Fibroblast of skin of back (primary cell): ENCODE data around the gene ADCY5.

Experiments used
- DNase-seq: peaks from one replicate; pipeline ENCODE4 v3.0.0-alpha.2; 2013

ADCY5 gene

DNA sequence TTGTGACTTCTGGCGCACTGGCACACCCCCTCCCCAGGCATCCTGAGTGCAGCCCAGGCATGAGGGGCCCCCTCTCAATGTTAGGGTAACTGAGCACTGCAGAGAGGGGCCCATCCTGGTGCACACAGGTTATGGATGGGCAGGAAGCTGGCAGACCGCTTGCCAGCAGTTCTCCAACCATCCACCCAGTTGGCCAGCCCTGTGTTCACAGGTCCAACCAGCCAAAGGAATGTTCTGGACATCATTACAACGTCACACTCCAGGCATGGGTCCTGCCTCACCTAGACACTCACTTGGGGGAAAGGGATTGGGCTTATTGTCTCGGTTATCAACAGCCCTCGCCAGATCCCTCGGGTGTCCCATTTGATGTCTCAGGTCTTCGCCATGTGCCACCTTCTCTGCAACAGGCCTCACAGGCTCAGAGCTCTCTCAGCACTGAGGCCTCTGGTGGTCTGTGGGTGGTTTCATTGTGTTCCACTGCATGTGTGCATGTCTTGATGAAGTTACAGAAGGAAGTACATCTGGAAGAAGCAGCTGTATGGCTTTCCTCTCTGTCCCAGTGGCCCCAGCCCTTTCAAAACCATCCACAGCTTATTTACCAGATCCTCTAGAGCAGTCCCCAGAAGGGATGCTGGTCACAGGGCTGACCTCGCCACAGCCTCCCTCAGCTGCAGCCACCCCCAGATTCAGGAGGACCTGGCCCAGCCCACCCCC, 23.7 kb downstream of the ADCY5 start:
- no peak for DNase-seq

DNA sequence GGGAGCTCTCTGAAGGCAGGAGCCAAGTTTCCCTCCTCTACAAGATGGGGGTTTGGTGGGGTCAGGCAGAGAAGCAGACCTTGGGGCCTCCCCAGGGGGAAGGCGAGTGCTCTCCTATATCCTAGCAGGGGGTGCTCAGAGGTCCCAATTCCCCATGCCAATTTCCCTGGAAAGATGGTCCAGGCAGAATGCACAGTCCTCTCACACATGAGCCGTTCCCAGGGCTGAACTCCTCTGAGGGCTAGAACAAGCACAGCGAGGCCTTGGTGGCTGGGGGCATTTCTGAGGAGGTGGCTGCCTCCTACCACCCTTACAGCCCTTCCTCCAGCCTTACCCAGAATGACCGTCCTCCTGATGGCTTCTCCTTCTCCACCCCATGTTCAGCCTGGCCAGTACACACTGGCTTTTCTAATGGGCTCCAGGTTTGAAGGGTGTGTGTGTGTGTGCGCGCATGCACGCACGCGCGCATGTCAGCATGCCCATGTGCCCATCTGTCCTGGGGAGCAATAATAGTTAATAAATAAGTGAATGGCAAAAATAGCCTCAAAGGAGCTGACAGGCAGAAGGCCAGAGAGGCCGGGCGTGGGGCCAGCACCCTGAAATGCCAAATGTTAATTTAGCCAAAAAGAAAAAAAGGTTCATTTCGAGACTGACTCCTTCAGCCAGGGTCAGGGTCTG, 24.4 kb downstream of the ADCY5 start:
- DNase-seq, result no peak

DNA sequence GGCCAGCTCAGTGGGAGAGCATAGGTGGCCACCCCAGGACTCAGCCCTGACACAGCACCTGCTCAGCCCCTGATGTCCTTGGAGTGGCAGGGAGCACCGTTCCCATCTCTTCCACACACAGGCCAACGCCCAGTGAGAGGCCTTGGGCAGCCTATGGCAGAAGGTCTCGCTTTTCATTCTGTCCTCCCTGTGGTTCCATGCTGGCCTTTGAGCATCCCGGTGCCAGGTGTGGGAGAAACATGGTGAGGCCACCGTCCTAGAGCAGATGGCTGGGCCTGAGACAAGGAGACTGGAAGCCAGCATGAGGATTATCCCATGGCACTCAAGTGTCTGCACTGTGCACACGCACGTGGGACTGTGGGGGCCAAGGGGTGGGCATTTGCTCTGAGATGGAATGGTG, 25.1 kb downstream of the ADCY5 start:
- DNase-seq, result no peak

DNA sequence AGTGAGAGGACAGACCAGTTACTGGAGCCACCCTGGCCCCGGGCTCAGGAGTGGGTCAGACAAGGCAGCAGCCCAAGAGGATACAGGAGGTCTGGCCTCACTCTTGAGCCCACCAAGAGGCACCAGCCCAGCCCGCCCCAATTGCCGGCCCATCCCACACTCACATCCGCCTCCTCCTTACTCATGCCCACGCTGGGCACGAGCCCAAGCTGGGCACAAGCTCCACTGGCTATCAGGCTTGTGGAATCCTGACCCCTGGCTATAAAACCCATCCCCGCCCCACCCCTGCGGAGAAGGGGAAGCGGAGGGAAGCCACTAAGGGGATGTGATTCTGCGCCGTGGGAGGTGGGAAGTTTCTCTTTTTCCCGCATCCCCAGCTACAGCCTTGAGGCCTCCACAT, 25.9 kb downstream of the ADCY5 start:
- no peak for DNase-seq

DNA sequence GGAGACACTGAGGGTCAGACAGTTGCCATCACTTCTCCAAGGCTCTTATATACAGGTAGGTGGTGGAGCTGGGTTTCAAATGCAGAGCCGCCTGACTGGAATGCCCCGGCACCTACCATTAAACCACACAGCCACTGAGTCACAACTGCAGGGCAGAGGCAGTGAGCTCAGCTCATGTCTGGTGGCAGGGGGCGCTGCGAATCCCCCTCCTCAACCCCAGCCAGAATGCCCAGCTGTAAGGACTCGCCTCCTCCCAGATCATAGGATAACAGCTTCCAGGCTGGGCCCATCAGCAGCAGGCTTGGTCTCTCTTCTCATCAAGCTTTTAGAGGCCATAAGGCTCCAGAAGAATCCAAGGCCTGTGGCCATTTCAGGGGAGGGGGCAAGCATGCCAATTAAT, 26.4 kb downstream of the ADCY5 start:
- no peak for DNase-seq

DNA sequence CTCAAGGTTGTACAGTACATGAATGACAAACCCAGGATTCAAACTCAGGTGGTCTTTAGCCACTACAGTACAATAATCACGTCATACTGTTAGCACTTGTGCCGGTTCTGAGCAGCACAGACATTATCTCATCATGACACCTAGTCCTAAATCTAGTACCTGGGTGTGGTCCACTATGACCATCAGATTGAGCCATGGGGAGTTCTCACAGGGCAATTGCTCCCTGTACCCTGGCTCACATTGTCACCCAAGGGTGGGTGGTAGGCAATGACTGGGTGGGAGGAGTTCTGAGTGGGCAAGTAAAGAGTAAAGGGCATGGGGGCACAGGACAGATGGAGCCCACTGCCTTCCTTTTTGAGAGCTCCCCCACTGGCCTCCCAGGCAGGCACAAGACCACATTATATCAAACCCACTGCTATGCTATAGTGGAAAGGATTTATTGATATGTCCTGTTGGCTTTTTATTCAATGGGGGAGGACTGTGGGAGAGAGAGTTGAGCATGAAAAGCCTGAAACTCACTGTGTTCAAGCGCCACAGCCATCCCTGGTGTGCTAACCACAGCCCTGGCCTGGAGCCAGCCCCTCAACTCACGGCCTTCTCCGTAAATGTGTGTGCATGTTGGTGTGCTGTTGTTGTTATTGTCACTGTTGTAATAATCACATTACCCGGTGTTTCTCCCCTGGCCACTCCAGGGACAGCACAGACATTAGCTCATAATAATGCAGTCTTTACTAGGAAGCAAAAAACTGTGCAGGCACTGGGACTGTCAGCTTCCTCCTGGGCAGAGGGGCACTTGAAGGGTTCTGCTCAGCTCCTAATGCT, 27.3 kb downstream of the ADCY5 start:
- DNase-seq, result no peak

DNA sequence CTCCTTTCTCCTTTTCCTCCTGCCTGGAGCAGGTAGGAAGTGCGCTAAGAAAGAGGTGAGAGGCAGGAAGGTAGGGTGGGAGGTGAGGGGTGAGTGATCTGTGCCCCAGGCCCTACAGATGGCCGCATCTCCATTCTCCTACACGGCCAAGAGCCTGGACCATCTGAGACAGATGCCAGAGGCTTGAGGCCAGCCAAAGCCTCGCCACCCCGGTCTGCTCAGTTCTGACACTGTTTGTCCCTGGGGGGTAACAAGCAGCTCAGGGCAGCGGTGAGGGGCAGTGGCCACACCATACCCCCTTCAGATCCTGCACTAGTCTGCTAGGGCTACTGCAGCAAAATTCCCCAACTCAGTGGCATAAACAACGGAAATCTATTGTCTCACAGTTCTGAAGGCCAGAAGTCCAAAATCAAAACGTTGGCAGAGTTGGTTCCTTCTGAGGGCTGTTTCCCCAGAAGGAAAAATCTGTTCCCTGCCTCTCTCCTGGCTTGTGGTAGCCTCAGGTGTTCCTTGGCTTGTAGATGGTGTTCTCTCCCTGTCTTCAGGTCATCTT, 28.4 kb downstream of the ADCY5 start:
- no peak for DNase-seq

DNA sequence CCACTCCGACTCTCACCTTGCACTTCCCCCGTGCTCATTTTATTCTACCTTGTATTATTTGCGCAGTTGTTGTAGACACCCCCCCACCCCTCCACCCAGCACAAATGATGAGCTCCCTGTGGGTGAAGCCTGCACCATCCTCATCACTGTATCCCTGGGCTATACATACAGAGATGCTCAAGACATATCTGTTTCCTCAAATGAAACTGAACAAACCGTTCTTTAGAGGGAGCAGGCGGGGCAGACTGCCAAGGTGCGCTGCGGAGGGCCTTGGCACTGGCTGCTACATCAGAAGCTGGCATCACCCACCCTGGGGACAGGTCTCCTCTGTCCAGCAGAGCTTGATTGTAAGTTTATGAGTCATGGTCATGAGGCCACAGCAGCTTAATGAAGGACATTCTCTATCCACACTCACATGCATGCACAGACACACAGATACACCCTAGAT, 29.0 kb downstream of the ADCY5 start:
- DNase-seq, result no peak

DNA sequence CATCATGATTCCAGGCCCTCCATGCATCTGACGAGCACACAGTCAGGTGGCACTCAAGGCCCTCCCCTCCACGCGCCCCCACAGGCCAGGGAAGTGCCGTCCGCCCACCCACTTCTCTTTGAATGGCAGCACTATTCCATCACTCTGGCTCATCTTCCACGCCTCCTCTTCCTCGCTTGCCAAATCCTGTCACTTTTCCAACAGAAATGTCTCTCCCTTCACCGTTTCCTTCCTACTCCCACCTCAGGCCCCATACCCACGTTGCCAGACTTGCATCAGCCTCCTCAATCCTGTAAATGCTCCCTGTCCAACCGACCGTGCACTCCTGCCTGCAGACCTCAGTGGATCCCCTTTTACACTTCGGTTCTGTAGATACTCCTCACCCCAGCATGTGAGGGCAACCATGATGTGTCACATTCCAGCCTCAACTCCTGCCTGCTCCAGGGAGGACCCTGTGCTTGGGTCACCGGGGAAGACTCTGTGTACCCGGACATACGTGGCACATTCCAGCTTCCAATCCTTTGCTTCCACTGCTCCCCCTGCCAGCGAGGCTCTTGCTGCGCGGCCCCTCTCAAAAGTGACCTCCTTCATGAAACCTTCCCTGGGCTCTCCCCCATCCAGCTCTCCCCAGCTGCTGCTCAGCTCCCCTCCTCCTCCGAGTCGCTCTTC, 29.6 kb downstream of the ADCY5 start:
- no peak for DNase-seq

DNA sequence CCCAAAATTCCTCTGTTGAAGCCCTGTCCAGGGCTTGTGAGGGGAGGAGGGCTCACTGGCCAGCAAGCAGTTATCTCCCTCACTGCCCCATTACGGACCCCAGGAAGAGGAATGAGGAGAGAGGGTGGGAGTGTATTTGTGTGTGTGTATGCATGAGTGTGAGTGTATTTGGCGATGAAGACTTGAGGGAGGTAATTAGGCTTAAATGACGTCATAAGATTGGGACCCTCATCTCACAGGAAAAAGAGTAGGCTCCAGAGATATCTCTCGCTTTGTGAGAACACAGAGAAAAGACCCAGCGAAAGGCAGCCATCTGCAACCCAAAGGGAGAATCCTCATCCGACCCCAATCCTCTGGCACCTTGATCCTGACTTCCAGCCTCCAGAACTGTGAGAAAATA, 32.2 kb downstream of the ADCY5 start:
- DNase-seq, result no peak

DNA sequence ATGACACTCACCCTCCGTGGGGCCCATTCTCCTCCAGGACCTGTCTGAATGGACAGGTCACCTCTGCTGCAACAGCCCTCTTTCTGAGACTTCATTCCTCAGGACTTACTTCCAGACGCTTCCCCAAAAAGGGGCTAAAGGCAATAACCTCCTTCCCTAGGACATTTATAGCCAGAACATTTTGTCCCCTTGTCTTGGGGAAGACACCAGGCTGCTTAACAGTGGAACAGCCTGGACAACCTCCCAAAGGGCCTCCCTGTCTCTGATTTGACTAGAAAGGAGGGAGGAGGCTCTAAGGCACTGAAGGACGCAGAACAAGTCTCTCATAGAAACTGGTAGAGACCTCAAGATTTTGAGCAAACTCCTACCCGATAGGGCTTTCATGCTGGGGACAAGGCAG, 32.7 kb downstream of the ADCY5 start:
- DNase-seq, result no peak

DNA sequence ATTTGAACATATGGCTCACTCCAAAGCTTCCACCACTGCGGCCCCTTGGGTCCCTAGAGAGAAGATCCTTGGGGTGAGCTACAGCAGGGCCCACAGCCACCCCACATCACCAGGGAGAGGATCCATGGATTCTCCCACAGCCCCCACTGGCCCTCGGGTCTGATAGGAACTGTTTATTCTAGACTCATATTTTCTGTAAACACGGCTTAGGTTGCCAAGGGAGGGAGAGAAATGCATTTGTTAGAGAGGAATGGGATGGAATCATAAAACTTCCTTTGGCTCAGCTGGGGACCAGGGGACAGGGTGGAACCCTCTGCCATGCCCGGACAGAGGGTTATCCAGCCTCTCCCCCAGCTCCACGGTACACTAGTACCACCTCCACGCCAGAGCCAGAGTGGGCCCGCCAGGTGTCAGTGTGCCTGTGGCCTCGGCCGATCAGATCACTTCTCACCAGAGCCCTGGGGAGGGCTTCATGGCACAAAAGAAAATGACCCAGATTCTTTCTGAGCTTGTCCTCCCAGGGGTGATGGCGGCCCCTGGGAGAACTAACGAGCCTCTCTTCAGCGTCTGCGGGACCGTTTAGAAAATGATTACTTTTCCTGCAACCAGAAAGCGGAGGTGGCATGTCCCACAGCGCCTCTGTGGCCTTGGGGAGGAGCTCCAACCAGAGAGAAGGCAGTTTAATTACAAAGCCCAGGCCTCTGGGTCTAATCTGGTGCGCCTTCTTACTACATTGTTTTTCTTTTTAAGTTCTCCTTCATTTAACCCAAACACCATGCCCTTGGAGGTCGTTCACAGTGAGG, 33.7 kb downstream of the ADCY5 start:
- no peak for DNase-seq

DNA sequence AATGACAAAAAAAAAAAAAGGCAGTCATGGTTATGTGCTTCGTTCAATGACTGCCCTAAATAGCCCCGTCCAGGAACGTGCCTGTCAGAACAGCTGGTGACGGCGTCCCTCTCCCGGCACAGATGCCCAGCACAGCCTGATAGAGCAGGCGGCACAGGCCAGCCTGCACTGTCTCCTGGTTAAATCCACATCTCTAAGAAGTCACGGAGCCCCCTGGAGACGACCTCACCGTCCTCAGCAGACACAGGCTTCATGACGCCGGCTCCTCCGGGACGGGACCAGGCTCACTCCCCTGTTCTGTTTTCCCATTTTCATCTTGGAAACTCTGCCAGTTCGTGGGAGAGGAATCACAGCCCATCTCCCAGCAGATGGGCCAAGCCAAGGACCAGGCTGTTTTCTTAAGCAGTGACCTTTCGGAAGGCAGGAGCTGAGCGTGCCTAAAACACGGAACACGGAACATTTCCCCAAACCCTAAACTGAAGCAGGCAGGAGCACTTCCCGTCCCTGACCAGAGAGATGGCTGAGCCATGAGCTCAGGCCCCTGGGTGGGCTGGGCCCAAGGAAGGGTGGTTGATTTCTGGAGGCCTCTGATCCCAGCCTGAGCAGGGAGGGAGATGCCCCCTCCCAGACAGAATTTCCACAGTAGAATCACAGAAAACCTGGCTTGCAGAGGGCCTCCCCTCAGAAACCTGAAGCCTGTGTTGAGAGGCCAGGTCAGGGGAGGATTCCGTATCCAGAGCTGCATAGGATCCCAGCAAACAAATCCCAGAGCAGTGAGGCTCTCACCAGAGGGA, 35.9 kb downstream of the ADCY5 start:
- no peak for DNase-seq

DNA sequence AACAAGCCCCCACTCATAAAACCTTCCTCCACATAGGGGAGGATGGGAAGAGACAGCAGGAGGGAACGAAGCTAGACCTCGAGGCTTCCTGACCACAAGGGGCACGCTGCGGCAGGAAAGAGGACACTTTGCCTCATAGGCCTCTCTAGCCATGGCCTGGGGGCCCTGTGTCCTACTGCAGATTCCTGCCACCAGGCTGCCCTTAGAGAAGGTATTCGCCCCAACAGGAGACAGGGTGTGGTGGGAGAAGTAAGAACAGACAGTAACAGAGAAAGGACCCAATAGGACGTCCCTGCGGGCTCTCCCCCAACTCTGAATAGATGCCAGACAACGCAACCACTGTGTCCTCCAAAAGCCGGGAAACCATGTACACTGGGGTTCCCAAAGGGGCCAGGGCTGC, 36.8 kb downstream of the ADCY5 start:
- DNase-seq, result no peak

DNA sequence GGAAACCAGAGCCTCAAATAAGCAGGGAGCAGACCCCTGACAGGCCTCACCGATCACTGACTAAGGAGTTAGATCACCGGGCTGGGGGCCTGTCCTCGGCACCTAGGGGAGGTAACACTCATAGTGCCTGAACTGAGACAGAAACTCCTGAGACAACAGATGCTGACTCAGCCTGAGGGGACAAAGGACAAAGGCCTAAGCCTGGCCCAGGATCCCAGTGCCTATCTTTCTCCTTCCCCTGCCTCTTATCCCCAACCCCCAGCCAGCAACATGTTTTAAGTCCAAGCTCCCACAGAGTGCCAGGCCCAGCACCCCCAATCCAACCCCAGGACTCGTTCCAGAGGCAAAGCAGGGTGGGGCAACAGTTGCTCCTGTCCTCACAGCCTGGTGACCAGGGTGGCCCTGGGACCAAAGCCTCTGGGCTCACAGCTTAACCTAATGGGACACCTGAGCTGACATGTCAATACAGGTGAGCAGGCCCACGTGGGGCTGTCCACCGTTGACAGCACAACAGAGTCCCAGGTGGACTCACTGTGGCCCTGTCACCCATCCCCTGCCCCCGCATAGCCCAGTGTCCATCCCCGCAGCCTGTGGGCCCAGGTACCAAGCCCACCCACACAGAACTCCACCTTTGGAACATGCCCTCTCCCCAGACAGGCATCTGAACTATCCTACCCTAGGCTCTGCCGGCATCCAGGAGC, 37.4 kb downstream of the ADCY5 start:
- no peak for DNase-seq

DNA sequence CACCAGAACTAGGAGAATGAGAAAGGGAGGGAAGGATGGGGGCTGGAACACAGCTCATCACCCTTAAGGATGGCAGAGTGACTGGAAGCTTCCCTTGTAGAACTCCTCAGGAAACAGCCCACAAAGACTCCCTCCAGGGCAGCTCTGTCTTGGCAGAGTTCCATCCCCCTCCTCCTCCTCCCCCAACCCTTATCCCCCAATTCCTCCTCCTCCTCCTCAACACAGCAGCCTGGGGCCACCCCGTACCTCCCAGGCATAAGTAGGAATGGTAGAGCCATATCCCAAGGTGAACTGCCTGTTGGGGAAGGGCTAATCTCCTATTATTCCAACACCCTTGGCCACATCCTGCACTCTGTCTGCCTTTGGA, 38.8 kb downstream of the ADCY5 start:
- no peak for DNase-seq

DNA sequence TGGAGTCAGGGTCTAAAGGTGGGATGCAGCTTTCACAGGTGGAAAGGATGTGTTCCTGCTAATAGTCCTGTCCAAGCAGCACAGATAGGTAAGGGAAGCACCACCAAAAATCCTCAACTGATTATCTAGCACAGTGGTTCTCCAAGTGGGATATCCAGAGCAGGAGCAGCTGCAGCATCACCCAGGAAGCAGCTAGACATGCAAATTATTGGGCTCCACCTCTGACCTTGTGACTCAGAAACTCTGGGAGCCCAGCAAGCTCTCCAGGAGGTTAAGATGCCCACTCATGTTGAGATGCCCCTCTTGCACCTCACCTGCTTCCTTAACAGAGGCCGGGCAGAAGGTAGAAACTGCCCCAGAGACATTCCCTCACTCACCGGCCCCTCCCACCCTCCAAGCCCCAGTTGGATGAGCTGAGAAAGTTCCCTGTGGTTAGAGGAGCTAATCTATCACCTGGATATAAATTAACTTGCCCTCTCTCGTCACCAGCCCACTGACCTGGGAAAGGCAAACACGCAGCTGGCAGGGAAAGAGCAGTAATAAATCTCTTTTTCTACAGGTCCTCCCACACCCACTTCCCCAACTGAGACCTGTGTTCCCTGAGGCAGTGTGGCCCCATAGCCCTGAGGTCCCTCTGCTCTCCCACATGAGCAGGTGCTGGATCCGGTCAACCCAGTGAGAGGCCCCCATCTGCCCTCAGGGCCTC, 39.3 kb downstream of the ADCY5 start:
- DNase-seq, result no peak

DNA sequence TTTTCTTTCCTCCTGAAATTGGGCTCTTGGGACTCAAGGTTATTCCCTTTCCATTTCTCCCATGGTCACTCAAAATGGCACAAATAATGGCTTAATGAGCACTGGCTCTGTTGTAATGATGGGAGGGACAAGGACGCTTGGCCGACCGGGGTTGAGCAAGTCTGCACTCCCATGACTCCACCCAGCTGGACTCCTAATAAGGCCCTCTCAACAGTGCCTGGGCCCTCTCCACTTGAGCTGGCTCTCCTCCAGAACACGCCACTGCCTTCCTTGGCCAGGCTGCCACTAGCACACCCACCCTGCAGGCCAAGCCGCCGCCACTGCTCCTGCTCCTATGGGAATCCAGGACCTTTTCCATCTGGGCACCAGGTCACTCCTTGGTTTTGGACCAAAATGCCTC, 42.3 kb downstream of the ADCY5 start:
- no peak for DNase-seq

DNA sequence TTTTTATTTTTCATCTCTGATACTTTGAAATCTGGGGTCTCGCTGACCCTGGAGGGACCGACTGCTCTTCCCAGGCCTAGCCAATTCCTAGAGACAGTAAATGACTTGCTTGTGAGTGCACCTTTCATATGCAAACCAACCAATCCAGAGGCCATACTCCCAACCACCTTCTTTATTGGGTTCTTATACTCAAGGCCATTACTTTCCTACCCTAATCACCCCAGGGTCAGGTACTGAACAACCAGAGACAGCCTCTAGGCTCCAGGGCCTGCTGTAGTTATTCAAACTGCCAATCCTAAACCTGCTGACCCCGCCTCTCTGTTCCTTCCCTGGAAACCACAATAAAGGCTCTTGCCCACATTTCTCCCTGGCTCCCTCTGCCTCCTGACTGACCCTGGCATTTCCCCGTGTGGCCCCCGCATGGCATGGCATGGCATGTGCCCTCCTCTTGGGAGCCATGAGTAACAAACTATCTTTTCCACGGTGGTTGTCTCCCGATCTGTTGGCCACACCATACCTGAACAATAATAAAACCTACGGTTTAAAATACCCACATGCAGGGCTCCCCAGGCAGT, 42.9 kb downstream of the ADCY5 start:
- DNase-seq, result no peak
